COR-L47 (cell line): Measurements from ENCODE around the gene FRMPD4.
"Not testable (repeated sequence)": the region's sequence is repeated elsewhere in the genome, so short reads cannot be mapped to it uniquely, and the experiment has no call there.

Experiments
- DNase-seq: peaks from one replicate; lab custom pipeline; 2025; lab: John Stamatoyannopoulos, UW

Gene FRMPD4

GRCh38 chrX:12441381-12442128, 303.3 kb downstream of the FRMPD4 start:
- peak; percentile 38 for DNase-seq

- no peak for DNase-seq
Measured at GRCh38 chrX:12443534-12444098, 305.3 kb downstream of the FRMPD4 start.

GRCh38 chrX:12446342-12447075, 308.2 kb downstream of the FRMPD4 start:
- no peak for DNase-seq

- DNase-seq: no peak
Measured at GRCh38 chrX:12447448-12448064, 309.3 kb downstream of the FRMPD4 start.

GRCh38 chrX:12452268-12452667, 314.0 kb downstream of the FRMPD4 start:
- no peak for DNase-seq

GRCh38 chrX:12460929-12461328, 322.7 kb downstream of the FRMPD4 start:
- no peak for DNase-seq

GRCh38 chrX:12463052-12463451, 324.8 kb downstream of the FRMPD4 start:
- no peak for DNase-seq

GRCh38 chrX:12463873-12464272, 325.6 kb downstream of the FRMPD4 start:
- no peak for DNase-seq

- no peak for DNase-seq
Measured at GRCh38 chrX:12467321-12467720, 329.0 kb downstream of the FRMPD4 start.

GRCh38 chrX:12469296-12469695, 331.0 kb downstream of the FRMPD4 start:
- no peak for DNase-seq

- no peak for DNase-seq
Measured at GRCh38 chrX:12471061-12471460, 332.8 kb downstream of the FRMPD4 start.

GRCh38 chrX:12480956-12481355, 342.7 kb downstream of the FRMPD4 start:
- no peak for DNase-seq

- no peak for DNase-seq
Measured at GRCh38 chrX:12488220-12488619, 349.9 kb downstream of the FRMPD4 start.

- no peak for DNase-seq
Measured at GRCh38 chrX:12488771-12489170, 350.5 kb downstream of the FRMPD4 start.

GRCh38 chrX:12489341-12489740, 351.1 kb downstream of the FRMPD4 start:
- no peak for DNase-seq

GRCh38 chrX:12494400-12495138, 356.3 kb downstream of the FRMPD4 start:
- DNase-seq: no peak

GRCh38 chrX:12496343-12496742, 358.1 kb downstream of the FRMPD4 start:
- DNase-seq: peak; percentile 12

GRCh38 chrX:12497832-12498591, 359.7 kb downstream of the FRMPD4 start:
- DNase-seq: no peak

GRCh38 chrX:12505127-12505526, 366.9 kb downstream of the FRMPD4 start:
- peak; percentile 49 for DNase-seq

- DNase-seq: not testable (repeated sequence)
Measured at GRCh38 chrX:12515384-12515783, 377.1 kb downstream of the FRMPD4 start.

GRCh38 chrX:12526306-12526705, 388.0 kb downstream of the FRMPD4 start:
- no peak for DNase-seq
